Smooth muscle cell (in vitro differentiated cells): Measurements from ENCODE around the gene SPINK2. TPM values are rescaled to one million over a fixed set of nuclear protein-coding genes. Genes with fewer than 3 reads are reported as not detected.

Experiments
- DNase-seq: peaks from one replicate; lab custom pipeline; 2025; ENCODE audit not compliant: unreplicated experiment; lab: John Stamatoyannopoulos, UW
- H2AFZ ChIP-seq: fragments of 200-600 bp; sonication (generic); 2 replicates; pipeline ENCODE4 v1.6.0; 2016; ENCODE audit warnings: antibody characterized with exemption, low read depth, mild to moderate bottlenecking
- H3F3A ChIP-seq: fragments of 200-600 bp; sonication (generic); 2 replicates; pipeline ENCODE4 v1.6.0; 2017; ENCODE audit warnings: antibody characterized with exemption, low read depth
- H3K27ac ChIP-seq: fragments of 200-600 bp; sonication (generic); 2 replicates; pipeline ENCODE4 v1.5.1; 2016; ENCODE audit warnings: low read depth, mild to moderate bottlenecking
- H3K27me3 ChIP-seq: fragments of 200-600 bp; sonication (generic); 2 replicates; pipeline ENCODE4 v1.6.1; 2016; ENCODE audit warnings: low read depth, mild to moderate bottlenecking
- H3K36me3 ChIP-seq: fragments of 200-600 bp; sonication (generic); 2 replicates; pipeline ENCODE4 v1.5.1; 2016; ENCODE audit warnings: low read depth
- H3K4me1 ChIP-seq: fragments of 200-600 bp; sonication (generic); 2 replicates; pipeline ENCODE4 v1.5.1; 2016; ENCODE audit warnings: low read depth
- H3K4me2 ChIP-seq: fragments of 200-600 bp; sonication (generic); 2 replicates; pipeline ENCODE4 v1.6.0; 2016; ENCODE audit warnings: mild to moderate bottlenecking
- H3K4me3 ChIP-seq: fragments of 200-600 bp; sonication (generic); 2 replicates; pipeline ENCODE4 v1.5.1; 2016; ENCODE audit warnings: mild to moderate bottlenecking
- H3K79me2 ChIP-seq: fragments of 200-600 bp; sonication (generic); 2 replicates; pipeline ENCODE4 v1.6.0; 2016; ENCODE audit warnings: low read depth, mild to moderate bottlenecking
- H3K9ac ChIP-seq: fragments of 200-600 bp; sonication (generic); 2 replicates; pipeline ENCODE4 v1.6.0; 2016; ENCODE audit warnings: low read depth
- H3K9me3 ChIP-seq: fragments of 200-600 bp; sonication (generic); replicated peaks from 2 replicates; pipeline ENCODE4 v1.5.1; 2016; ENCODE audit warnings: low read depth
- H4K20me1 ChIP-seq: fragments of 200-600 bp; sonication (generic); 2 replicates; pipeline ENCODE4 v1.6.0; 2016; ENCODE audit warnings: low read depth
- CTCF ChIP-seq: fragments of 200-600 bp; sonication (generic); IDR thresholded peaks from 2 replicates; pipeline ENCODE4 v1.5.1; 2017; ENCODE audit warnings: borderline replicate concordance, mild to moderate bottlenecking, antibody characterized with exemption; ENCODE audit not compliant: insufficient read depth, poor library complexity, severe bottlenecking
- WGBS: methylation state at CpG from one replicate; pipeline ENCODE4 v1.1.7; 2016; ENCODE audit warnings: low lambda C conversion rate; 5-methylcytosine and 5-hydroxymethylcytosine counted together
- polyA plus RNA-seq: library from polyadenylated mRNA; unstranded; fragments of >200 nt; fragmentation: Nextera tagmentation; extraction: Ambion mirVana; gene quantifications from 2 replicates; pipeline ENCODE4 v1.2.1, GENCODE V29; 2016
- total RNA-seq: library from RNA; depleted of rRNA; stranded (reverse); fragments of >200 nt; gene quantifications from 2 replicates; pipeline ENCODE4 v1.2.3, GENCODE V29; 2014

Gene SPINK2
- total and polyA plus RNA-seq, 2 experiments from 2014 or later = not detected

- H3K4me1 ChIP-seq = peaks cover 6% of the 10 kb centered on the region
- H3K36me3 ChIP-seq = no peaks in the 10 kb centered on the region
- H3F3A ChIP-seq = no peaks in the 10 kb centered on the region
- no peak overlapping the region for H3K4me2 ChIP-seq
- TF ChIP-seq CTCF = no peak
- H3K9me3 ChIP-seq = no peaks in the 10 kb centered on the region
- no peak overlapping the region for H2AFZ ChIP-seq
- H3K4me3 ChIP-seq = no peak overlapping the region
- no peak overlapping the region for H3K27ac ChIP-seq
- WGBS = 94% methylated on average over 2 of the region's 2 CpGs
- H3K27me3 ChIP-seq = no peaks in the 10 kb centered on the region
- H4K20me1 ChIP-seq = no peaks in the 10 kb centered on the region
- no peak overlapping the region for H3K9ac ChIP-seq
- no peak for DNase-seq
- H3K79me2 ChIP-seq = no peaks in the 10 kb centered on the region
Measured at GRCh38 chr4:56840559-56840958, 19.1 kb upstream of the SPINK2 start.

- no peaks in the 10 kb centered on the region for H3K79me2 ChIP-seq
- TF ChIP-seq CTCF = no peak
- no peaks in the 10 kb centered on the region for H3F3A ChIP-seq
- no peaks in the 10 kb centered on the region for H4K20me1 ChIP-seq
- no peak for DNase-seq
- no peaks in the 10 kb centered on the region for H3K4me1 ChIP-seq
- H3K4me2 ChIP-seq = no peak overlapping the region
- H3K9me3 ChIP-seq = no peaks in the 10 kb centered on the region
- no peaks in the 10 kb centered on the region for H3K36me3 ChIP-seq
- no peak overlapping the region for H3K4me3 ChIP-seq
- no peak overlapping the region for H2AFZ ChIP-seq
- 59% methylated on average over 1 of the region's 1 CpG for WGBS
- peaks cover 4% of the 10 kb centered on the region for H3K27me3 ChIP-seq
- no peak overlapping the region for H3K9ac ChIP-seq
- no peak overlapping the region for H3K27ac ChIP-seq
Measured at GRCh38 chr4:56828784-56829535, 7.5 kb upstream of the SPINK2 start.

- Histone ChIP-seq H3K4me2 (no peak overlapping the region), H3K36me3 (no peaks in the 10 kb centered on the region), H3K79me2 (no peaks in the 10 kb centered on the region), H3K4me3 (no peak overlapping the region), H3K9me3 (no peaks in the 10 kb centered on the region), H3K27ac (no peak overlapping the region), H2AFZ (no peak overlapping the region), H3K9ac (no peak overlapping the region), H4K20me1 (no peaks in the 10 kb centered on the region), H3F3A (no peaks in the 10 kb centered on the region), H3K4me1 (no peaks in the 10 kb centered on the region), H3K27me3 (peaks cover 40% of the 10 kb centered on the region)
- WGBS = 98% methylated on average over 2 of the region's 2 CpGs
- DNase-seq = no peak
- no peak for TF ChIP-seq CTCF
Measured at GRCh38 chr4:56823933-56824600, 2.6 kb upstream of the SPINK2 start.
